B cell (primary cell): Measurements from ENCODE around the gene CCDC183. TPM values are rescaled to one million over a fixed set of nuclear protein-coding genes. Genes with fewer than 3 reads are reported as not detected.
"Not testable (repeated sequence)": the region's sequence is repeated elsewhere in the genome, so short reads cannot be mapped to it uniquely, and the experiment has no call there.

Source experiments
- ATAC-seq: fragments of 200-7000 bp; cut with Tn5 transposase; one replicate; pipeline ENCODE4 v1.10.0; 2021; ENCODE audit warnings: low read depth, mild to moderate bottlenecking, moderate number of reproducible peaks, moderate library complexity
- CTCF ChIA-PET: fragments of 350-600 bp; sonication (Branson Sonifier 250); formaldehyde crosslinking; loops from one replicate; lab custom pipeline; 2021; ENCODE audit warnings: antibody characterized with exemption, inconsistent platforms; lab: Charles Lee
- POLR2A ChIA-PET: fragments of 350-600 bp; sonication (Branson Sonifier 250); formaldehyde crosslinking; loops from one replicate; lab custom pipeline; 2021; ENCODE audit warnings: antibody characterized with exemption; lab: Charles Lee
- DNase-seq: peaks from one replicate; pipeline ENCODE4 v3.0.0; 2013
- H2AFZ ChIP-seq: 2 replicates; pipeline ENCODE4 v1.6.1; 2012; ENCODE audit warnings: mild to moderate bottlenecking, low read depth, low read length; ENCODE audit not compliant: insufficient read depth, poor library complexity, severe bottlenecking
- H3K27ac ChIP-seq, 2 donors: 1 replicate in 1 of 2; 2 replicates in 1 of 2; pipeline ENCODE4 v1.5.1; 2012 to 2013; ENCODE audit warnings: low read length in 2 of 2, mild to moderate bottlenecking in 2 of 2, moderate library complexity in 1 of 2
- H3K27me3 ChIP-seq, 4 experiments: fragments of 200-600 bp in 1 of 4; sonication (generic) in 1 of 4; replicated peaks in 1 of 4; 1 replicate in 2 of 4; 2 replicates in 2 of 4; pipeline versions ENCODE4 v1.6.1 to v1.7.0; 2013 to 2016; ENCODE audit warnings: low read length in 3 of 4, mild to moderate bottlenecking in 2 of 4, mixed read lengths in 1 of 4, moderate library complexity in 1 of 4; ENCODE audit not compliant: insufficient read depth in 4 of 4, control insufficient read depth in 3 of 4; ENCODE audit errors: control extremely low read depth in 1 of 4
- H3K36me3 ChIP-seq, 2 experiments: replicated peaks in 1 of 2; 1 replicate in 1 of 2; 2 replicates in 1 of 2; pipeline versions ENCODE4 v1.6.1 to v1.7.1; 2013; ENCODE audit warnings: low read length in 1 of 2; ENCODE audit not compliant: insufficient read depth in 2 of 2, control insufficient read depth in 1 of 2; ENCODE audit errors: control extremely low read depth in 1 of 2, extremely low read depth in 1 of 2
- H3K4me1 ChIP-seq, 2 donors: fragments of 200-600 bp in 1 of 2; sonication (generic) in 1 of 2; 1 replicate in 1 of 2; 2 replicates in 1 of 2; pipeline versions ENCODE4 v1.5.1 to v1.6.1; 2013 to 2017; ENCODE audit warnings: low read length in 2 of 2; ENCODE audit not compliant: control insufficient read depth in 2 of 2, insufficient read depth in 2 of 2
- H3K4me2 ChIP-seq: replicated peaks from 2 replicates; pipeline ENCODE3; 2012; ENCODE audit warnings: mild to moderate bottlenecking, low read depth, low read length; ENCODE audit not compliant: poor library complexity, severe bottlenecking
- H3K4me3 ChIP-seq, 5 experiments: fragments of 200-600 bp in 1 of 5; sonication (generic) in 1 of 5; 1 replicate in 3 of 5; 2 replicates in 2 of 5; pipeline versions ENCODE4 v1.5.1 to v1.7.0; 2011 to 2016; ENCODE audit warnings: low read length in 4 of 5, mild to moderate bottlenecking in 4 of 5, low read depth in 2 of 5, control low read depth in 1 of 5, moderate library complexity in 1 of 5; ENCODE audit not compliant: insufficient read depth in 1 of 5; ENCODE audit errors: control extremely low read depth in 1 of 5, extremely low read depth in 1 of 5
- H3K79me2 ChIP-seq: fragments of 200-600 bp; sonication (generic); one replicate; pipeline ENCODE4 v1.6.0; 2016; ENCODE audit warnings: low read length; ENCODE audit not compliant: control insufficient read depth, insufficient read depth
- H3K9ac ChIP-seq: fragments of 200-600 bp; sonication (generic); 2 replicates; pipeline ENCODE4 v1.6.1; 2017; ENCODE audit warnings: mild to moderate bottlenecking, low read length, moderate library complexity
- H3K9me3 ChIP-seq, 3 donors: one replicate each; pipeline versions ENCODE4 v1.6.1 to v1.7.1; 2013; ENCODE audit warnings: low read length in 2 of 3; ENCODE audit not compliant: control insufficient read depth in 2 of 3, insufficient read depth in 1 of 3; ENCODE audit errors: control extremely low read depth in 1 of 3
- H4K20me1 ChIP-seq: 2 replicates; pipeline ENCODE4 v1.6.0; 2012; ENCODE audit warnings: mild to moderate bottlenecking, low read length; ENCODE audit not compliant: insufficient read depth, control insufficient read depth, poor library complexity, severe bottlenecking
- H3K27ac Mint-ChIP-seq: one replicate; pipeline ENCODE4 v1.8.0; 2021; ENCODE audit warnings: mixed read lengths
- H3K27me3 Mint-ChIP-seq: one replicate; pipeline ENCODE4 v1.8.0; 2021; ENCODE audit warnings: mixed read lengths
- H3K4me1 Mint-ChIP-seq: one replicate; pipeline ENCODE4 v1.8.0; 2021; ENCODE audit warnings: mixed read lengths
- H3K4me3 Mint-ChIP-seq: one replicate; pipeline ENCODE4 v1.8.0; 2021; ENCODE audit warnings: mixed read lengths
- H3K9me3 Mint-ChIP-seq: one replicate; pipeline ENCODE4 v1.8.0; 2022; ENCODE audit warnings: mixed read lengths; ENCODE audit not compliant: insufficient read depth
- EZH2 ChIP-seq: IDR thresholded peaks from 2 replicates; pipeline ENCODE4 v1.6.1; 2012; ENCODE audit warnings: borderline replicate concordance, low read depth, mild to moderate bottlenecking, moderate library complexity, low read length; ENCODE audit not compliant: insufficient read depth, poor library complexity, severe bottlenecking
- WGBS: methylation state at CpG from one replicate; pipeline ENCODE4 v1.1.5; 2013; ENCODE audit warnings: missing lambda C conversion rate; ENCODE audit not compliant: insufficient coverage; 5-methylcytosine and 5-hydroxymethylcytosine counted together
- intact Hi-C: fragments of 100-400 bp; cut with micrococcal nuclease; formaldehyde crosslinking; loops from one replicate; pipeline ENCODE4 v1.10.0; 2022
- polyA plus RNA-seq: library from polyadenylated mRNA; depleted of rRNA; stranded (reverse); fragments of >200 nt; gene quantifications from 2 replicates; pipeline ENCODE4 v1.2.3, GENCODE V29; 2012
- total RNA-seq, 2 donors: library from RNA; stranded (reverse); fragments of 120-200 nt in 1 of 2; gene quantifications; 1 replicate in 1 of 2; 2 replicates in 1 of 2; pipeline versions ENCODE4 v1.2.3 to v1.2.4, GENCODE V29; 2013 to 2022
- TF ChIP-seq, protein P1 (sequence below): fragments of 200-600 bp; IDR thresholded peaks from one replicate; pipeline ENCODE4 v1.8.0; 2022; ENCODE audit warnings: antibody characterized with exemption, mild to moderate bottlenecking

CCDC183 gene
- total and polyA plus RNA-seq, 2 donors (not counting 1 experiment from before 2014, with no cell fraction given): 1.8 to 4.9 TPM

- peaks cover 0 to 4% of the 10 kb centered on the region in 2 experiments for H3K36me3 ChIP-seq
- Mint-ChIP-seq H3K4me1 (peaks cover 3% of the 10 kb centered on the region), H3K9me3 (no peaks in the 10 kb centered on the region), H3K27ac (no peak overlapping the region), H3K4me3 (no peak overlapping the region), H3K27me3 (no peaks in the 10 kb centered on the region)
- H3K4me3 ChIP-seq: no peak overlapping the region
- ATAC-seq (no peak), DNase-seq (no peak)
- no peak for TF ChIP-seq EZH2
- TF ChIP-seq, protein P1, sequence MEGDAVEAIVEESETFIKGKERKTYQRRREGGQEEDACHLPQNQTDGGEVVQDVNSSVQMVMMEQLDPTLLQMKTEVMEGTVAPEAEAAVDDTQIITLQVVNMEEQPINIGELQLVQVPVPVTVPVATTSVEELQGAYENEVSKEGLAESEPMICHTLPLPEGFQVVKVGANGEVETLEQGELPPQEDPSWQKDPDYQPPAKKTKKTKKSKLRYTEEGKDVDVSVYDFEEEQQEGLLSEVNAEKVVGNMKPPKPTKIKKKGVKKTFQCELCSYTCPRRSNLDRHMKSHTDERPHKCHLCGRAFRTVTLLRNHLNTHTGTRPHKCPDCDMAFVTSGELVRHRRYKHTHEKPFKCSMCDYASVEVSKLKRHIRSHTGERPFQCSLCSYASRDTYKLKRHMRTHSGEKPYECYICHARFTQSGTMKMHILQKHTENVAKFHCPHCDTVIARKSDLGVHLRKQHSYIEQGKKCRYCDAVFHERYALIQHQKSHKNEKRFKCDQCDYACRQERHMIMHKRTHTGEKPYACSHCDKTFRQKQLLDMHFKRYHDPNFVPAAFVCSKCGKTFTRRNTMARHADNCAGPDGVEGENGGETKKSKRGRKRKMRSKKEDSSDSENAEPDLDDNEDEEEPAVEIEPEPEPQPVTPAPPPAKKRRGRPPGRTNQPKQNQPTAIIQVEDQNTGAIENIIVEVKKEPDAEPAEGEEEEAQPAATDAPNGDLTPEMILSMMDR: no peak
- WGBS: 96% methylated on average over 16 of the region's 27 CpGs
- peaks cover 7% of the 10 kb centered on the region for H4K20me1 ChIP-seq
- CTCF ChIA-PET: no interaction called here
- no peak overlapping the region for H3K27ac ChIP-seq
- H3K9me3 ChIP-seq: no peaks in the 10 kb centered on the region
- H3K4me2 ChIP-seq: no peak overlapping the region
- H3K4me1 ChIP-seq: peaks cover 0 to 6% of the 10 kb centered on the region in 2 donors
- POLR2A ChIA-PET: no interaction called here
- no peak overlapping the region for H3K9ac ChIP-seq
- no peaks in the 10 kb centered on the region for H3K27me3 ChIP-seq
- intact Hi-C loops: no loop called here
- H2AFZ ChIP-seq: no peak overlapping the region
- no peaks in the 10 kb centered on the region for H3K79me2 ChIP-seq
Measured at GRCh38 chr9:136837146-136837855, 41.2 kb downstream of the CCDC183 start.

DNA sequence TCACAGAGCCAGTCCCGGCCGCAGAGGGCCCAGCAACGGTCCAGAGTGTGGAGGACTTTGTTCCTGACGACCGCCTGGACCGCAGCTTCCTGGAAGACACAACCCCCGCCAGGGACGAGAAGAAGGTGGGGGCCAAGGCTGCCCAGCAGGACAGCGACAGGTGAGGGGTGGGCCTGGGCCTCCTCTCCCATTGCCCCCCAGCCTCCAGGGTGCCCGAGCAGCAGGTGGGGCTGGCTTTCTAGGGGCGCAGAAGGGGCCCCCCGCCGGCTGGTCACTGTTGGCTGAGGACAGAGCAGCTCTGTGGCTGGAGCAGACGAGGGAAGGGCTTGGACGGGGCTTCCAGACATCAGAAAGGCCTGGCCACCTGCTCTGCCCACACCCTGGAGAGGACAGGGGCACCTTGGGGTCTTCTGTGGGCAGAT is 41.7 kb downstream of the CCDC183 start:
- H3K36me3 ChIP-seq, H3K4me3 ChIP-seq, H3K9me3 Mint-ChIP-seq, H3K27ac Mint-ChIP-seq, H3K9ac ChIP-seq, H3K27ac ChIP-seq, H3K4me2 ChIP-seq, POLR2A ChIA-PET, H3K4me1 Mint-ChIP-seq, H3K27me3 ChIP-seq, H2AFZ ChIP-seq, H3K79me2 ChIP-seq, H3K9me3 ChIP-seq, H3K4me3 Mint-ChIP-seq, intact Hi-C loops, CTCF ChIA-PET, H3K27me3 Mint-ChIP-seq, H4K20me1 ChIP-seq, ATAC-seq, DNase-seq: not testable (repeated sequence)
- H3K4me1 ChIP-seq: peaks cover 0 to 10% of the 10 kb centered on the region in 2 donors
- over 99% methylated on average over 11 of the region's 15 CpGs for WGBS
